ENCODE measurements around the gene GRHL1. TPM values are rescaled to one million over a fixed set of nuclear protein-coding genes. Genes with fewer than 3 reads are reported as not detected.

GRHL1 gene
- total and polyA plus RNA-seq, 9 of the 15 experiments (the other 6 are each of a cell fraction or from before 2014, with no cell fraction given): 1.7 to 6.1 (median 4.7) TPM

DNA sequence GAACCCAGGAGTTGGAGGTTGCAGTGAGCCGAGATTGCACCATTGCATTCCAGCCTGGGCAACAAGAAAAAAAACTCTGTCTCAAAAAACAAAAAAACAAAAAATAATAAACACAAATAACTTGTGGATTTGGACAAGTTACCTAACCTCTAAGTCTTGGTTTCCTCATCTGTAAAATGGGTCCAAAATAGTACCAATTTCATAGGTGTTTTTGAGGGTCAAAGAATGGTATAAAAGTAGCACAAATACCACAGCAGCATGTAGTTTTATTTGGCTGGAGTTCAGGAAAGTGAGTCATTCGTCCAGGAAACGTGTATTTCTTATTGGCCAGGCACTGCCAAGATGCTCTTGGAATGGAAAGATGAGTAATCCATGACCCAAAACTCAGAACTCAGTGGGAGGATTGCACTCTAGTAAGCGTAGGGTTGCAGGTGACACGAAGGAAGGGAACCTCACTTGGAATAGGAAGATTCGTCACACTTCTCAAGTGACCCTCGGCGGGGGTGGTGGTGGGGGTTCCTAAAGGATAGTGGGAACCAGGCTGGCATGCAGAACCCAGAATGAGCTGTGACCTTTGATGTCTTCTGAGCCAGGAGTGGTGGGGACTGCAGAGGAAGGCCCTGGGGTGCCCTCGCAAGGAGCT is 24.4 kb downstream of the GRHL1 start (continued):
- no peak for TF ChIP-seq RHOXF2B (CRISPR knock-in tag; conservative IDR thresholded peaks at IDR 0.05)
- no peak for TF ChIP-seq GATA2 (CRISPR knock-in tag; IDR thresholded peaks at IDR 0.05)
- TF ChIP-seq NRF1 (conservative IDR thresholded peaks at IDR 0.05 in 1 of 2, IDR thresholded peaks at IDR 0.05 in 1 of 2): no peak
- no peak for TF ChIP-seq STAT5A (IDR thresholded peaks at IDR 0.05; ENCODE audit: borderline replicate concordance, low read length)
- 0 out of 2 replicates have a peak, but pooled peaks have one; percentile 39 for TF ChIP-seq DPF2 (IDR thresholded peaks at IDR 0.05)
- TF ChIP-seq SIRT6 (IDR thresholded peaks at IDR 0.05; ENCODE audit: low read depth, low read length): no peak
- TF ChIP-seq, protein P1, sequence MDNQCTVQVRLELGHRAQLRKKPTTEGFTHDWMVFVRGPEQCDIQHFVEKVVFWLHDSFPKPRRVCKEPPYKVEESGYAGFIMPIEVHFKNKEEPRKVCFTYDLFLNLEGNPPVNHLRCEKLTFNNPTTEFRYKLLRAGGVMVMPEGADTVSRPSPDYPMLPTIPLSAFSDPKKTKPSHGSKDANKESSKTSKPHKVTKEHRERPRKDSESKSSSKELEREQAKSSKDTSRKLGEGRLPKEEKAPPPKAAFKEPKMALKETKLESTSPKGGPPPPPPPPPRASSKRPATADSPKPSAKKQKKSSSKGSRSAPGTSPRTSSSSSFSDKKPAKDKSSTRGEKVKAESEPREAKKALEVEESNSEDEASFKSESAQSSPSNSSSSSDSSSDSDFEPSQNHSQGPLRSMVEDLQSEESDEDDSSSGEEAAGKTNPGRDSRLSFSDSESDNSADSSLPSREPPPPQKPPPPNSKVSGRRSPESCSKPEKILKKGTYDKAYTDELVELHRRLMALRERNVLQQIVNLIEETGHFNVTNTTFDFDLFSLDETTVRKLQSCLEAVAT (IDR thresholded peaks at IDR 0.05): no peak
- no peak for TF ChIP-seq ZSCAN32 (CRISPR knock-in tag; IDR thresholded peaks at IDR 0.05)
- no peak for TF ChIP-seq IRF2 (CRISPR knock-in tag; IDR thresholded peaks at IDR 0.05)
- TF ChIP-seq SRF (CRISPR knock-in tag; IDR thresholded peaks at IDR 0.05): no peak
- TF ChIP-seq TSC22D4 (tag; IDR thresholded peaks at IDR 0.05): no peak
- TF ChIP-seq ZNF124 (CRISPR knock-in tag; IDR thresholded peaks at IDR 0.05): no peak
- TF ChIP-seq BCOR (IDR thresholded peaks at IDR 0.05): peak; percentile 62
- TF ChIP-seq, protein P2, sequence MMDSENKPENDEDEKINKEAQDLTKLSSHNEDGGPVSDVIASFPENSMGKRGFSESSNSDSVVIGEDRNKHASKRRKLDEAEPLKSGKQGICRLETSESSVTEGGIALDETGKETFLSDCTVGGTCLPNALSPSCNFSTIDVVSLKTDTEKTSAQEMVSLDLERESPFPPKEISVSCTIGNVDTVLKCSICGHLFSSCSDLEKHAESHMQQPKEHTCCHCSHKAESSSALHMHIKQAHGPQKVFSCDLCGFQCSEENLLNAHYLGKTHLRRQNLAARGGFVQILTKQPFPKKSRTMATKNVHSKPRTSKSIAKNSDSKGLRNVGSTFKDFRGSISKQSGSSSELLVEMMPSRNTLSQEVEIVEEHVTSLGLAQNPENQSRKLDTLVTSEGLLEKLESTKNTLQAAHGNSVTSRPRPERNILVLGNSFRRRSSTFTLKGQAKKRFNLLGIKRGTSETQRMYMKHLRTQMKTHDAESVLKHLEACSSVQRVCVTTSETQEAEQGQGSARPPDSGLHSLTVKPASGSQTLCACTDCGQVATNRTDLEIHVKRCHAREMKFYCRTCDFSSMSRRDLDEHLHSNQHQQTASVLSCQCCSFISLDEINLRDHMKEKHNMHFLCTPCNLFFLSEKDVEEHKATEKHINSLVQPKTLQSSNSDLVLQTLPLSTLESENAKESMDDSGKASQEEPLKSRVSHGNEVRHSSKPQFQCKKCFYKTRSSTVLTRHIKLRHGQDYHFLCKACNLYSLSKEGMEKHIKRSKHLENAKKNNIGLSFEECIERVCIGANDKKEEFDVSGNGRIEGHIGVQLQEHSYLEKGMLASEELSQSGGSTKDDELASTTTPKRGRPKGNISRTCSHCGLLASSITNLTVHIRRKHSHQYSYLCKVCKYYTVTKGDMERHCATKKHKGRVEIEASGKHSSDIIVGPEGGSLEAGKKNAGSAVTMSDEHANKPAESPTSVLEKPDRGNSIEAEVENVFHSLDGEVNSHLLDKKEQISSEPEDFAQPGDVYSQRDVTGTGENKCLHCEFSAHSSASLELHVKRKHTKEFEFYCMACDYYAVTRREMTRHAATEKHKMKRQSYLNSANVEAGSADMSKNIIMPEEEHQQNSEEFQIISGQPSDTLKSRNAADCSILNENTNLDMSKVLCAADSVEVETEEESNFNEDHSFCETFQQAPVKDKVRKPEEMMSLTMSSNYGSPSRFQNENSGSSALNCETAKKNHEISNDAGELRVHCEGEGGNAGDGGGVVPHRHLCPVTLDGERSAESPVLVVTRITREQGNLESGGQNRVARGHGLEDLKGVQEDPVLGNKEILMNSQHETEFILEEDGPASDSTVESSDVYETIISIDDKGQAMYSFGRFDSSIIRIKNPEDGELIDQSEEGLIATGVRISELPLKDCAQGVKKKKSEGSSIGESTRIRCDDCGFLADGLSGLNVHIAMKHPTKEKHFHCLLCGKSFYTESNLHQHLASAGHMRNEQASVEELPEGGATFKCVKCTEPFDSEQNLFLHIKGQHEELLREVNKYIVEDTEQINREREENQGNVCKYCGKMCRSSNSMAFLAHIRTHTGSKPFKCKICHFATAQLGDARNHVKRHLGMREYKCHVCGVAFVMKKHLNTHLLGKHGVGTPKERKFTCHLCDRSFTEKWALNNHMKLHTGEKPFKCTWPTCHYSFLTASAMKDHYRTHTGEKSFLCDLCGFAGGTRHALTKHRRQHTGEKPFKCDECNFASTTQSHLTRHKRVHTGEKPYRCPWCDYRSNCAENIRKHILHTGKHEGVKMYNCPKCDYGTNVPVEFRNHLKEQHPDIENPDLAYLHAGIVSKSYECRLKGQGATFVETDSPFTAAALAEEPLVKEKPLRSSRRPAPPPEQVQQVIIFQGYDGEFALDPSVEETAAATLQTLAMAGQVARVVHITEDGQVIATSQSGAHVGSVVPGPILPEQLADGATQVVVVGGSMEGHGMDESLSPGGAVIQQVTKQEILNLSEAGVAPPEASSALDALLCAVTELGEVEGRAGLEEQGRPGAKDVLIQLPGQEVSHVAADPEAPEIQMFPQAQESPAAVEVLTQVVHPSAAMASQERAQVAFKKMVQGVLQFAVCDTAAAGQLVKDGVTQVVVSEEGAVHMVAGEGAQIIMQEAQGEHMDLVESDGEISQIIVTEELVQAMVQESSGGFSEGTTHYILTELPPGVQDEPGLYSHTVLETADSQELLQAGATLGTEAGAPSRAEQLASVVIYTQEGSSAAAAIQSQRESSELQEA (IDR thresholded peaks at IDR 0.05; ENCODE audit: low read depth): no peak
- no peak for TF ChIP-seq CREBBP (IDR thresholded peaks at IDR 0.05; ENCODE audit: low read depth, low read length)
- TF ChIP-seq HDAC2 (IDR thresholded peaks at IDR 0.05): 0 out of 2 replicates have a peak, but pooled peaks have one; percentile 39
- TF ChIP-seq, protein P3, sequence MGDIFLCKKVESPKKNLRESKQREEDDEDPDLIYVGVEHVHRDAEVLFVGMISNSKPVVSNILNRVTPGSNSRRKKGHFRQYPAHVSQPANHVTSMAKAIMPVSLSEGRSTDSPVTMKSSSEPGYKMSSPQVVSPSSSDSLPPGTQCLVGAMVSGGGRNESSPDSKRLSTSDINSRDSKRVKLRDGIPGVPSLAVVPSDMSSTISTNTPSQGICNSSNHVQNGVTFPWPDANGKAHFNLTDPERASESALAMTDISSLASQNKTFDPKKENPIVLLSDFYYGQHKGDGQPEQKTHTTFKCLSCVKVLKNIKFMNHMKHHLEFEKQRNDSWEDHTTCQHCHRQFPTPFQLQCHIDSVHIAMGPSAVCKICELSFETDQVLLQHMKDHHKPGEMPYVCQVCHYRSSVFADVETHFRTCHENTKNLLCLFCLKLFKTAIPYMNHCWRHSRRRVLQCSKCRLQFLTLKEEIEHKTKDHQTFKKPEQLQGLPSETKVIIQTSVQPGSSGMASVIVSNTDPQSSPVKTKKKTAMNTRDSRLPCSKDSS (IDR thresholded peaks at IDR 0.05; ENCODE audit: low read depth, partially characterized antibody): no peak

All from K562 (cell line).